Fibroblast of skin of left biceps (primary cell): Measurements from ENCODE around the gene GRID2IP.

Source experiments
- DNase-seq, 2 experiments: peaks; one replicate each; pipeline ENCODE4 v3.0.0-alpha.2; 2013; ENCODE audit warnings: low read depth in 2 of 2

GRID2IP gene

DNA sequence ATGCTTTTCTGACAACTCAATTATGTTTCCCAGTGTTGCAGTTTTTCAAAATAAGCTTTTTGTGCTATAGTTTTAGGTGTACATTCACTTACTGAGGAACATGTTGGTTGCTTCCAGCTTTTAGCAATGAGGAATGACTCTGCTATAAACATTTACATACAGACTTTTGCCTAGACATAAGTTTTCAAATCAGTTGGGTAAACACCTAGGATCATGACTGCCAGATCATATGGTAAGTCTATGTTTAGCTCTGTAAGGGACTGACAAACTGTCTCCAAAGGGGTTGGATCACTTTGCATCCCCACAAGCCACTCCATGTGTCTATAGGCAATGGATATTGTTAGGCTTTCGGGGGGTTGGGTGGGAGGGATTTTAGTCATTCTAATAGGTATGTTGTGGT, 10.8 kb upstream of the GRID2IP start:
- no peak for DNase-seq

DNA sequence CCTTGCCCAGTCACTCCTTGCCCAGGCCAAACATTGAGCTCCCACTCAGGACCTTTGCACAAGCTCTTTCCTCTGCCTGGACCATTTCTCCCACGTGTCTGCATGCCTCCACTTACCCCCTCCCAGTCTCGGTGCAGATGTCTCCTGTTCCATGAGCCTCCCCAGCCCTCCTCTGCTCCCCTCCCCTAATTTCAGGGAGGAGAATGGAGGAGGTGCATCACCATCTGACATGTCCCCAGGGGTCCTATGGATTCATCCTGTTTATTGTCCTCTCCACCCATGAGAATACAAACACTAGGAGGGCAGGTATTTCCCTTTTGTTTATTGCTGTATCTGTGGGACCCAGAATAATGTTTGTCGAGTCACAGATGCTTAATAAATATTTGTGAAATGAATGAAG, 8.6 kb upstream of the GRID2IP start:
- DNase-seq = no peak

DNA sequence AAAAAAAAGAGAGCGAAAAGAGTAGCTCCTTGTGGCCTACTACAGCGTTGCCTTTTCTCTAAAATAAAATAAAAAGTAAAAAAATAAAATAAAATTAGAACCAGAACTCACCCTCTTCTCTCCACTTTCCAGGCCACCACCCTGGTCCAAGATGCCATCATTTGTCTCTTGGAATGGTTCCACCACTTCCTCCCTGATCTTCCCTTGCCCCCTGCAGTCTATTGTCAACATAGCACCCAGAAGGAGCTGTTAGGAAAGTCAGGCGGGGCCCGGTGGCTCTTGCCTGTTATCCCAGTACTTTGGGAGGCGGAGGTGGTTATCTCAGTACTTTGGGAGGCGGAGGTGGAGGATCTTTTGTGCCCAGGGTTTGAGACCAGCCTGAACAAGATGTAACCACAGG, 7.6 kb upstream of the GRID2IP start:
- DNase-seq = no peak

DNA sequence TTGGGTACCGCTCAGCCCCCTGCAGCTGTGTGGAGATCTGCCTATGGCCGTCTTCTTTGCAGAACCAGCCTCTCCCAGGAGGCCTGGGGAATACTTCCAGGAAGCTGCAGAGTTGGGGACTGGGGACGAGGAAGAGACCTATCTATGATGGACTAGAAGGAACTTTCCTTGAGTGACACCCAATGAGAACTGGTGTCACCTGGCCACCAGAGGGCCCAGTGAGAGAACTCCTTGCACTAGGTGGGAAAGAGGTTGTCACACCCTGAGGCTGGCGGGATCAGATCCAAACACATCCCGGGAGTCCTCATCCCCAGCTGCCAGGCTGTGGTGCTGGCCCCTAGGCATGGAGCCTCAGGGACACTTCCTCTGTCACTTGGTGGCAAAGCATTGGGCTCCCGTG, 4.9 kb upstream of the GRID2IP start:
- DNase-seq = no peak

DNA sequence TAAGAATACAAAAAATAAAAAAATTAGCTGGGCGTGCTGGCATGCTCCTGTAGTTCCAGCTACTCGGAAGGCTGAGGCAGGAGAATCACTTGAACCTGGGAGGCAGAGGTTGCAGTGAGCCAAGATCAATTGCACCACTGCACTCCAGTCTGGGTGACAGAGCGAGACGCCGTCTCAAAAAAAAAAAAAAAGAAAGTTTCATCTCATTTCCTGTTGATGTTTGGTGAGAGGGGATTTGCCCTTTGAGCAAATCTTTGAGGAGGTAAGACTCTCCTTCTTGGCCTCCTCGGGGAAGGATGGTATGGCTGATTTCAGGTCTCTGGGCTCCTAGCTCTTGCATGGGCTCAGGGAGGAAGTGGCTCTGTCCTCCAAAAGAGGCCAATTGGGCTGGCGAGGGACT, 3.6 kb upstream of the GRID2IP start:
- no peak for DNase-seq

DNA sequence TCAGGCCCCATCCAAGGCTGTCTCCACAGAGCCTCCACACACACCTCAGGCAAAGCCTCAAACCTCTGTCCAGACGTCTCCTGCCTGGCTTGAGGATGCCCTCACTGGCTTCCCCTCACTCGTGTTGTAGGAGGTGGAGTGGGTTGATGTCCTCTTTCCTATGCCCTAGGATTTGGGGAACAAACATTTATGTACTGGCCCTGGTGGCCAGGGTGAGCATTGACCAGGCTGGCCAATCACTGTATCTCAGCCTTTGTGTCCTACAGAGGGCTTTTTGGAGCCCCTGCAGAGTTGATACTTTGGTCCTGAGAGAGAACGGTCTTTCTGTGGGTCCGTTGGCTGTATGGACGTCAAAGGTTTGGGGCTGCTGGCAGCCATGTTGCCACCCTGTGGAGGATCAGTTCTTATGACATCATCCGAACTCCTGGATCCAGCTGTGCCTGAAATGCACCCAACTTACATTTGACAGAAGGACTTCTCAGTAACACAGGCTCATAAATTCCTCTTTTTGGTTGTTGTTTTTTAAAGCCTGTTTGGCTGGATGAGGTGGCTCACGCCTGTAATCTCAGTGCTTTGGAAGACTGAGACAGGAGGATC, 2.3 kb upstream of the GRID2IP start:
- DNase-seq = no peak

DNA sequence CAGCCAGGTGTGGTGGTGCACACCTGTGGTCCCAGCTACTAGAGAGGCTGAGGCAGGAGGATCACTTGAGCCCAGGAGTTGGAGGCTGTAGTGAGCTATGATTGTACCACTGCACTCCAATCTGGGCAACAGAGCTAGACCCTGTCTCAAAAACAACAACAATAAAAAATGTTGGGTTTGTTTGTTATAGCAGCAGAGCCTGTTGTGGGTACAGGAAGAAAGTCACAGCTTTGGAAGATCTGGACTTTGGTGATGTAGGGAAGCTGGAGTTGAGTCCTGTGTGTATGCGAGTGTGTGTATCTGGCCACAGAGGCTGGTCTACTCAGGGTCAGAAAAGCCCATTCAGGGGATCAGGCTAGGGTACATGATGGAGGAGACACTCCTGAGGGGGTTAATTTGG, 3.9 kb downstream of the GRID2IP start:
- no peak for DNase-seq

DNA sequence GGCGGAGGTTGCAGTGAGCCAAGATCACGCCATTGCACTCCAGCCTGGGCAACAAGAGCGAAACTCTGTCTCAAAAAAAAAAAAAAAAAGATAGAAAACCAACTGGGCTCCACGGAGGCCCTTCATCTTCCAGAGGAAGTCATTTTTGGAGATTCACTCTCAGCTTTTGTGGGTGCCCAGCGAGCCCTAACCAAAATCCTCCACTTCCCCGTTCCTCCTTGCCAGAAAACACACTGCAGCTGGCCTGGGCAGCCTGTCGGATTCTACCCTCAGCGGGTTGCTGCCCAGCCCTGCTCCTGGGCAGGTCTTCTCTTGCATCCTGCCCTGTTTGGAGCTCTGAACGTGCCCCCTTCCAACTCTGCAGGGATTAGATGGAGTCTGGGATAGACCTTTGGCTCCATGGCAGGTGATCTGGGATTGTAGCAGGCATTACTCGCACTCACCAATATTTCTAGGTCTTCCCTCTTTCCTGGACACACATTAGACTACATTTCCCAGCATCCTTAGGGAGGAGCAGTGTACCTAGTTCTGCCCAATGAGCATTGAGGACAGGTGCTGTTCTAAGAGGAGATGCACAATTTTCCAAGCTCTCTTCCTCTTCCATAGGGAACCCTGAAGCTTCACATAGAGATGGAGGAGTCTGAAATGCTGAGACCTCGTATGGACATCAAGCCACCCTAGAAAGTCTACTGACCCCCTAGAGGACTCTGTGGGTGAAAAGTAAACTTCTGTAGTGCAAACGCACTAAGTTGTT, 4.6 kb downstream of the GRID2IP start:
- no peak for DNase-seq

DNA sequence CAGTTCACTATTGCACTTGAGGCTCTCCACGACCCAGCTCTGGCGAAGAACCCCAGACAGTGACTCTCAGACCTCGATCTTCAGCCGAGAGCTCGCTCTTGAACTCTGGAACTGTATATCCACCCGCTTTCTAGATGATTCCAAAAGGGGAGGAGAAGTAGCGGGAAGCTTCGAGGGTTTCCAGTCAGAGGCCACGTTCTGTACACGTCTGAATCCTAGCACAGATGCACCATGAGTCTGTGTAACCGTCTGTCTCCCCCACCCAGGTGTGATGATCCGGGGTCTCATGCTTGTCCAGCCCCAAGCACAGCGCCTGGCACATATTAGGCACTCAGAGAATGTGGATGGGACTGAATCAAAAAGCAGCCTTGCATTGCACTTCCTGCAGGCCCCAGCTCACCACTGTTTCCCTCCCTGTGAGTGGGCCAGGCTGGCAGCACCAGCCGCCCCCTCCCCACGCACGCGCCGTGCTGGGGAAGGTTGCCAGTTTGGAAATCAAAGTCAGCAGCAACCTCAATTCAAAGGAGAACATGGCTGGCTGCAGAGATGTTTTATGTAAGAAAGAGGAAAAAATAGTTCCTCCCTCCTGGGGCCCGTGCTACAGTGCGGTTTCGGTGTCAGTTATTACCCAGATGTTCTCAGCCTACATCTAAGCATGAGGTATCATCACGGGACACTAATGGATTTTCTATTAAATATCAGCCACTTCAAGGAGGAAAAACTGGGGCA, 5.7 kb downstream of the GRID2IP start:
- no peak for DNase-seq

DNA sequence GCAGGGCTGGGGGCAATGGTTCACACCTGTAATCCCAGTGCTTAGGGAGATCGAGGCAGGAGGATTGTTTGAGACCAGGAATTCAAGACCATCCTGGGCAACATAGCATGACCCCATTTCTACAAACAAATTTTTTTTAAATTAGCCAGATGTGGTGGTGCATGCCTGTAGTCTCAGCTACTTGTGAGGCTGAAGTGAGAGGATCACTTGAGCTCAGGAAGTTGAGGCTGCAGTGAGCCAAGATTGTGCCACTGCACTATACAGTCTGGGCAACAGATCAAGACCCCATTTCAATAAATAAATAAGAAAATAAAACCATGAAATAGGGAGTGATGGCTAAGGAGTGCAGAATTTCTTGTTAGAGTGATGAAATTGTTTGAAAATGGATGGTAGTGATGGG, 8.9 kb downstream of the GRID2IP start:
- DNase-seq = no peak

DNA sequence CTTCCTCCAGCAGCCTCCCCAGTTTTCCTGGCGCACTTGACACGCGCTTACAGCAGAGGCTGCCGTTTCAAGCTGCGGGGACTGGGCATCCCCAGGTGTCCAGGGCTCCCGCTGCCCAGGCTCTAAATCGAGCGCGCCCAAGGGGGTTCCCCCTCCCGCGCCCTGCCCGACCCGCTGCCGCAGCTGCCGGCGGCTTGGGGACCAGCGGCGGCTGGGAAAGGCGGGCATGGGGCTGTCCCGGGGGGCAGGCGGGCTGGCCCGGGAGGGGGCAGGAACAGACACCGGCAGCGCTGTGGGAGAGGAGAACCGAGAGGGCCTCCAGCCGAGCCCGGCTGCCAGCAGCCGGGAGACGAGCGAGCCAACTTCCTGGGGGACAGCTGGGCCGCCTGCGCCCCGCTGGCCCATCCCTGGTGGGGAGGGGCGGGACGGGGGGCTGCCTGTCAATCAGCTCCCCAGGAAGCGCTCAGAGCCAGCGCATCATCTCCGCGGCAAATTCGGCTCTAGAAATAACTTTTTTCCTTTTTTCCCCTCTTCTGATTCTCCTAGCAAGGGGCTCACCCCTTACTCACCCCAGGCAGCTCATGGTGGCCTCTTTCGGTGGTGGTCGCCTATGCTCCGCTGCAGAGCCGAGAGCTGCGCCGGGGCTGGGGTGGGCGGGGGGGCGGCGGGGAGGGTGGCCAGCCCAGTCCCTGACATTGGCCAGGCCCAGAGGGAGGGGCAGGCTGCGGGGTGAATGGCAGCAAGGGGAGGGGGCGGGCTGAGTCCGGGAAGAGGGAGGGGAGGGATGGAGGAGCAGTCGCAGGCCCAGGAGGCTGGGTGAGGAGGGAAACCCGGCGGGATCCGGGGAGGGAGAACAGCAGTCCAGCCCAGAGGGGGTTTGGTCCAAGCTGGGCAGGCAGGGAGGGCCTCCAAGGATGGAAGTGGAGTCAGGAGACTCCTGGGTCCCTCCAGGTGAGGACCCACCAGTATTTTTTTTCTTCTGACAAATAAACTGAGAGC, 14.7 kb downstream of the GRID2IP start:
- no peak for DNase-seq

DNA sequence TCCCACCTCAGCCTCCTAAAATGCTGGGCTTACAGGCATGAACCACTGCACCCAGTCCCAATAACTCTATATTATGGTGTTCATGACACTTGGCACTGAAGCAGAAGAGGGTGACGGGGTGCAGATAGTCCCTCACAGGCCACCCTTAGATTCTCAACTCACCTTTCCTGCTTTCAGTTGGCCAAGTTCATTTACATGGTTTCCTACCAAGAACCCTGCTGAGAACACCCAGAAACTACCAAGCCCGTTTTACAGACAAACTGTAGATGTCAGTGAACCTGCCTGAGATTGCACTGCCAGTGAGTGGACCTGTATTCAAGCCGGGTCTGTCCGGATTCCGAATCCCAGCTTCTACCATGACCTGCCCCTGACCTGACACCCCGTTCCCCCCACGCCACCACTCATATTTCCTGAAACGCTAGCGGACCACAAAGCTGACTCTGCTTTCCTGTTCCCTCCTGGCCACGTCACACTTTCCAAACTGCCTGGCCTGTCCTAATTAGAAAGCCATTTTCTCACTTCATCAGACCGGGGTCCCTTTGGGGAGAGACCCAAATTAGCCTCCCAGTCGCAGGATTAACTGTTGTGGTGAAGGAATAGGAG, 17.3 kb downstream of the GRID2IP start:
- no peak for DNase-seq

DNA sequence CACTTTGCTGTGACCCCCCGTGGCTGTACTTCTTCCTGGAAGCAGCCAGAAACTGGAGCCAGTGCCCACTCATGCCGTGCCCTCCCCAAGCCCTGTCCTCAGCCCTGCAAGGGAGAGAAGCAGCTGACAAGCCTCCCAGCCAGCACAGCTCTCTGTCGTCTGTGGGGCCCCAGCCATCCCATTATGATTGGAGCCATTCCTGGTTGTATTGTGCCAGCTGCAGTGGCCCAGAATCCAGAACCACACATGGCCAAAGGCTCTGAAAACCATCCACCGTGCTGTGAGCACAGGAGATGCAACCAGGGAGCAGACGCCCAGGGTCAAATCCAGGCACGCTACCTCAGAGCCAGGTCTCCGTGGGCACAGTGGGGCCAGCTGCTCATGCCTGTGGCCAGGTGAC, 18.7 kb downstream of the GRID2IP start:
- DNase-seq = no peak

DNA sequence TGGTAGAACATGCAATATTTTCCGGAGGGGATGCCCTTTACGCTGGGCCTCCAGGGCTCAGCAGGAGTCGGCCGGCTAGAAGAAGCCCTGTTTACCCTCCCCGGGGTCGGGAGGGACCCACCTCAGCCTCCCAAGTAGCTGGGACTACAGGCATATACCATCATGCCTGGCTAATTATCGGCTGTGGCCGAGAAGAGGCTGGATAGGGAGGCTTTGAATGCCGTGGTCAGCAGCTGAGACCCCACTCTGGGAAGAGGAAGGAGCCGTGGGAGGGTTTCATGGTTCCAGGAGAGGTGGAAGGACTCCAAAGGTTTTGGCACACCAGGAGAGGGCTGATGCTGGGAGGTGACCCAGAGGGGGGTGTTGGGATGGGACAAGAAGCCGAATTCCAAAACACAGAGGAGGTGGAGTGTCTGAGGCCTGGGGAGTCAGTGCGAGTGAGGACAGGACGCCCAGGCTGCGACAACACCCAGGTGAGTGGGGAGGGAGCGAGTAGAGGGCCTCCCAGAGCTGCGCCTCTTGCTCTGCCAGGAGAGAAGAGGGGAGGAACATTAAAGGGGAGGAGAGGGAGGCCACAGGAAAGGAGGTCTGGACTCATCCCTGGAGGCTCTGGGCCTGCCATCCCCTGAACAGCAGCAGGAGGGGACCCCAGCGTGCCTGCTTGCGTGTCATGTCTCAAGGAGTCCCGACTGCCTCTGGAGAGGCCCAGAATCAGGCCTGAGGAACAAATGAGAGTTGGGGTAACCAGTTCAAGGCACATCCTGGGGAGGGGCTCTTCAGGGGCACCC, 19.6 kb downstream of the GRID2IP start:
- DNase-seq = no peak

DNA sequence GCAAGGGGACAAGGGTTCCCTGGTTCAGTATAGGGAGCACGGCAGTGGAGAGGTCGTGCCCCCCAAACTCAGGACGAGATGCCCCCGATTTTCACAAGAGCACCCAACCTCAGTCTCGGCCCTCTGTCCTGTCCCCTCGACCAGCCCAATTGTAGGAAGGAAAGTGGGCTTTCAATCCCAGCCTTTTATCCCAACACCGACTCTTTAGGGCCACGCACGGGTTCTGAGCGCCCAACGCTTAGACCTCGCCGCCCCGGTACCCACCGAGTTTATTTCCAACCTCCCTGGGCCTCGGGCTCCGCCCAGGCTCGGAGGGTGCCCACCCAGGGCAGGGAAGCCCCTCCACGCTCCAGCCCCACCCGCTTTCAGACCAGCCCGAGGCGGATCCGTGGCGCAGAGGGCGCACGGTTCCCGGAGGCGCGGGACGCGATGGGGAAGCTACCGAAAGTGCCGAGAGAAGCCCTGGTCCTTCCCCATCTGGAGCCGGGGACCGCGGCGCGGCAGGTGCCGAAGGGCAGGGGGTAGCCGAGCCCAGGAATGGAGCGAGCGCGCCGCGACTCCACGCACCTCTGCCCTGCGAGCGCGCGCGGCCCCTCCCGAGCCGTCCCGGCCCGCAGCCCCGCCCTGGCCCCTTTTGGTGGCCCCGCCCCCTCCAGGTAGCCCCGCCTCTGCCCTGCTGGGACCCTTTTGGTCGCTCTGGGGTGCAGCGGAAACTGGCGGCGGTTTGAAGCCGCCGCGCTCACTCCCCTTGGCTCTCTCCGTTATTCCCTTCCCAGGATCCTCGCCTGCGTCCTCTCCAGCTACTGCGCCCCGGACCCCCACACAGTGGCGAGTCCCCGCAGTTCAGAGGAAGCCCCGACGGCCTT, 20.4 kb downstream of the GRID2IP start:
- no peak for DNase-seq

DNA sequence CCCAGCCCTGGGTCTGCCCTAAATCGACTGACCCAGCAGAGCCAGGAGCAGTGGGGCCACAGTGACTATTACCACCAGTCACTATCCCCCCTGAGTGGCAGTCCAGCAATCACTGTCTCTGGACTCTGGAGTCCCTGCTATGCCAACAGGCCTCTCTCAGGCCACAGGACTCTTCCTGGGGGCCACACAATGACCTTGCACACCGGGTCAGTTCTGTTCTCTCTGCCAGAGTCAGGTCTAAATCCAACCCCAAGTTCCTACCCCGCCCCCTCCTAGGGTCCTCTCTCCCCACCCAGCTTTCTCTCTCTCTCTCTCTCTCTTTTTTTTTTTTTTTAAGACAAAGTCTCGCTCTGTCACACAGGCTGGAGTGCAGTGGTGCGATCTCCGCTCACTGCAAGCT, 21.6 kb downstream of the GRID2IP start:
- no peak for DNase-seq

DNA sequence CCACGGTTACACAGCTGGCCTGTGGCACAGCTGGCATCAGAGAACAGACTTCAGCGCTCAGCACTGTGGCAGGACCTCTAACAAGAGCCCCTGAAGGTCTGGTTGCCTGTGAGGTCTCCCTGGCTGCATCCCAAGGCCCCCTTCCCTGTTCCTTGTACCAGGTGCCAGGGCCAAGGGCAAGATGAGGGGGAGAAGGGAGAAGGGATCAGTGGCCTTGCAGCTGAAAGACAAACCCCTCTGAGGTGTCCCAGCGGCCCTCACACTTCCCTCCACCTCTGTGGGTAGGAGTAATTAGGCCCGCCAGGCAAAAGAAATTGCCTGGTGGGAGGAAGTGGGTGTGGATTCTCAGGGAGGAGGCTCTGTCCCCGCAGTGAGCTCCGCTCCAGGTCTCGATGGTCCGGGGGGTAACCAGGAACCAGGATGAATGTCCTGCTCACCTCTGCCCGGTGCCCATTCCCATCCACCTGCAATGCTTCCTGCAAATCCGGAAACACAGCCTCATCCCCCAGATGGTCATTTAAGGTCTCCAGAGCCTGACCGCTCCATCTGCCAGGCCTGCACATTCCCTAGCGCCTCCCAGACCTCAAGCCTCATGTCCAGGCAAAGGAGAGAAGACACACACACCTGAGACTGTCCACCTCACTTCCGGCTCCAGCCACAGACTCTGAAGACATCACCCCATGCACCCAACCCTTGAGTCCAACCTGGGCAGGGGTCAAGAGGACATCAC, 22.7 kb downstream of the GRID2IP start:
- no peak for DNase-seq

DNA sequence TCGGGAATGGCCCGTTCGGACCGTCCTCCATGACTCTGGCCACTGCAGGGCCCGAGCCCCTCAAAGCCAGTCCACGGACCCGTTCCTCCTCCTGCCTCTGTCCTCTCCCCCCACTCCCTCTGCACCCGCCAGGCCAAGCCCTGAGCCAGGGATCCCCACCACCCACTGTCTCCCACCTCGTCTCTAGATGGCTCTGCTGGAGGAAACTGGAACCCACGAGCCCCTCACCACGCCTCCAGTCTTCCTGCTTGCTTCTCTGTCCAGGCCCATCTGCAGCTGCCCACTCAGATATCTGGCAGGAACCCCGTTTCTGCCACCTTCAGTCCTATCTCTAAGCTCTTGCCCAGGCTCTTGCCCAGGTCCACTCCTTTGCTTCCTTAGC, 24.3 kb downstream of the GRID2IP start:
- DNase-seq = no peak
